B cell (primary cell): ENCODE data around the gene C10orf88. TPM values are rescaled to one million over a fixed set of nuclear protein-coding genes. Genes with fewer than 3 reads are reported as not detected.

ENCODE experiments used
- ATAC-seq: fragments of 200-7000 bp; cut with Tn5 transposase; one replicate; pipeline ENCODE4 v1.10.0; 2021; ENCODE audit warnings: low read depth, mild to moderate bottlenecking, moderate number of reproducible peaks, moderate library complexity
- CTCF ChIA-PET: fragments of 350-600 bp; sonication (Branson Sonifier 250); formaldehyde crosslinking; loops from one replicate; lab custom pipeline; 2021; ENCODE audit warnings: antibody characterized with exemption, inconsistent platforms; lab: Charles Lee
- POLR2A ChIA-PET: fragments of 350-600 bp; sonication (Branson Sonifier 250); formaldehyde crosslinking; loops from one replicate; lab custom pipeline; 2021; ENCODE audit warnings: antibody characterized with exemption; lab: Charles Lee
- DNase-seq: peaks from one replicate; pipeline ENCODE4 v3.0.0; 2013
- H2AFZ ChIP-seq: 2 replicates; pipeline ENCODE4 v1.6.1; 2012; ENCODE audit warnings: mild to moderate bottlenecking, low read depth, low read length; ENCODE audit not compliant: insufficient read depth, poor library complexity, severe bottlenecking
- H3K27ac ChIP-seq, 2 donors: 1 replicate in 1 of 2; 2 replicates in 1 of 2; pipeline ENCODE4 v1.5.1; 2012 to 2013; ENCODE audit warnings: low read length in 2 of 2, mild to moderate bottlenecking in 2 of 2, moderate library complexity in 1 of 2
- H3K27me3 ChIP-seq, 4 experiments: fragments of 200-600 bp in 1 of 4; sonication (generic) in 1 of 4; replicated peaks in 1 of 4; 1 replicate in 2 of 4; 2 replicates in 2 of 4; pipeline versions ENCODE4 v1.6.1 to v1.7.0; 2013 to 2016; ENCODE audit warnings: low read length in 3 of 4, mild to moderate bottlenecking in 2 of 4, mixed read lengths in 1 of 4, moderate library complexity in 1 of 4; ENCODE audit not compliant: insufficient read depth in 4 of 4, control insufficient read depth in 3 of 4; ENCODE audit errors: control extremely low read depth in 1 of 4
- H3K36me3 ChIP-seq, 2 experiments: replicated peaks in 1 of 2; 1 replicate in 1 of 2; 2 replicates in 1 of 2; pipeline versions ENCODE4 v1.6.1 to v1.7.1; 2013; ENCODE audit warnings: low read length in 1 of 2; ENCODE audit not compliant: insufficient read depth in 2 of 2, control insufficient read depth in 1 of 2; ENCODE audit errors: control extremely low read depth in 1 of 2, extremely low read depth in 1 of 2
- H3K4me1 ChIP-seq, 2 donors: fragments of 200-600 bp in 1 of 2; sonication (generic) in 1 of 2; 1 replicate in 1 of 2; 2 replicates in 1 of 2; pipeline versions ENCODE4 v1.5.1 to v1.6.1; 2013 to 2017; ENCODE audit warnings: low read length in 2 of 2; ENCODE audit not compliant: control insufficient read depth in 2 of 2, insufficient read depth in 2 of 2
- H3K4me2 ChIP-seq: replicated peaks from 2 replicates; pipeline ENCODE3; 2012; ENCODE audit warnings: mild to moderate bottlenecking, low read depth, low read length; ENCODE audit not compliant: poor library complexity, severe bottlenecking
- H3K4me3 ChIP-seq, 5 experiments: fragments of 200-600 bp in 1 of 5; sonication (generic) in 1 of 5; 1 replicate in 3 of 5; 2 replicates in 2 of 5; pipeline versions ENCODE4 v1.5.1 to v1.7.0; 2011 to 2016; ENCODE audit warnings: low read length in 4 of 5, mild to moderate bottlenecking in 4 of 5, low read depth in 2 of 5, control low read depth in 1 of 5, moderate library complexity in 1 of 5; ENCODE audit not compliant: insufficient read depth in 1 of 5; ENCODE audit errors: control extremely low read depth in 1 of 5, extremely low read depth in 1 of 5
- H3K79me2 ChIP-seq: fragments of 200-600 bp; sonication (generic); one replicate; pipeline ENCODE4 v1.6.0; 2016; ENCODE audit warnings: low read length; ENCODE audit not compliant: control insufficient read depth, insufficient read depth
- H3K9ac ChIP-seq: fragments of 200-600 bp; sonication (generic); 2 replicates; pipeline ENCODE4 v1.6.1; 2017; ENCODE audit warnings: mild to moderate bottlenecking, low read length, moderate library complexity
- H3K9me3 ChIP-seq, 3 donors: one replicate each; pipeline versions ENCODE4 v1.6.1 to v1.7.1; 2013; ENCODE audit warnings: low read length in 2 of 3; ENCODE audit not compliant: control insufficient read depth in 2 of 3, insufficient read depth in 1 of 3; ENCODE audit errors: control extremely low read depth in 1 of 3
- H4K20me1 ChIP-seq: 2 replicates; pipeline ENCODE4 v1.6.0; 2012; ENCODE audit warnings: mild to moderate bottlenecking, low read length; ENCODE audit not compliant: insufficient read depth, control insufficient read depth, poor library complexity, severe bottlenecking
- H3K27ac Mint-ChIP-seq: one replicate; pipeline ENCODE4 v1.8.0; 2021; ENCODE audit warnings: mixed read lengths
- H3K27me3 Mint-ChIP-seq: one replicate; pipeline ENCODE4 v1.8.0; 2021; ENCODE audit warnings: mixed read lengths
- H3K4me1 Mint-ChIP-seq: one replicate; pipeline ENCODE4 v1.8.0; 2021; ENCODE audit warnings: mixed read lengths
- H3K4me3 Mint-ChIP-seq: one replicate; pipeline ENCODE4 v1.8.0; 2021; ENCODE audit warnings: mixed read lengths
- H3K9me3 Mint-ChIP-seq: one replicate; pipeline ENCODE4 v1.8.0; 2022; ENCODE audit warnings: mixed read lengths; ENCODE audit not compliant: insufficient read depth
- EZH2 ChIP-seq: IDR thresholded peaks from 2 replicates; pipeline ENCODE4 v1.6.1; 2012; ENCODE audit warnings: borderline replicate concordance, low read depth, mild to moderate bottlenecking, moderate library complexity, low read length; ENCODE audit not compliant: insufficient read depth, poor library complexity, severe bottlenecking
- WGBS: methylation state at CpG from one replicate; pipeline ENCODE4 v1.1.5; 2013; ENCODE audit warnings: missing lambda C conversion rate; ENCODE audit not compliant: insufficient coverage; 5-methylcytosine and 5-hydroxymethylcytosine counted together
- intact Hi-C: fragments of 100-400 bp; cut with micrococcal nuclease; formaldehyde crosslinking; loops from one replicate; pipeline ENCODE4 v1.10.0; 2022
- polyA plus RNA-seq: library from polyadenylated mRNA; depleted of rRNA; stranded (reverse); fragments of >200 nt; gene quantifications from 2 replicates; pipeline ENCODE4 v1.2.3, GENCODE V29; 2012
- total RNA-seq, 2 donors: library from RNA; stranded (reverse); fragments of 120-200 nt in 1 of 2; gene quantifications; 1 replicate in 1 of 2; 2 replicates in 1 of 2; pipeline versions ENCODE4 v1.2.3 to v1.2.4, GENCODE V29; 2013 to 2022
- TF ChIP-seq, protein P1 (sequence below): fragments of 200-600 bp; IDR thresholded peaks from one replicate; pipeline ENCODE4 v1.8.0; 2022; ENCODE audit warnings: antibody characterized with exemption, mild to moderate bottlenecking

The C10orf88 gene
- total and polyA plus RNA-seq, 2 donors (not counting 1 experiment from before 2014, with no cell fraction given): 4.1 to 11.1 TPM

DNA sequence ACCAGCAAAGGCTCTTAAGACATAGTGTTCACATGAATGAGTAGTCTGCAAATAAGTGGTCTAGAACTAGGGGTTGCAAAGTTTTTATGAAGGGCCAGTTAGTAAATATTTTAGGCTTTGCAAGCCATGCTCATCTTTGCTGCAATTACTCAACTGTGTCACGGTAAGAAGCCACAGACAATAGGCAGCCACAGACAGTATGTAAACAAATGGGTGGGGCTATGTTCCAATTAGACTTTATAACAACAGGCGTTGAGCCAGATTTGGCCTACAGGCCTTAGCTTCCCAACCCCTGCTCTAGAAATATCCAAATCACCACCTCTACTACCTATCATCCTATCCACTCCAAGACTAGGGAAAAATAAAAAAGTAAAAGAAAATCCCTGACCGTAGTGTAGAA, 45.3 kb upstream of the C10orf88 start:
- Histone ChIP-seq H3K9ac (no peak overlapping the region), H3K9me3 (no peaks in the 10 kb centered on the region), H2AFZ (no peak overlapping the region), H3K4me2 (no peak overlapping the region), H3K4me3 (no peak overlapping the region), H3K27me3 (no peaks in the 10 kb centered on the region), H3K79me2 (peaks cover 70% of the 10 kb centered on the region), H3K4me1 (peaks cover 0 to 9% of the 10 kb centered on the region in 2 donors), H3K27ac (no peak overlapping the region), H3K36me3 (peaks cover 0 to 38% of the 10 kb centered on the region in 2 experiments), H4K20me1 (peaks cover 72% of the 10 kb centered on the region)
- 60% methylated on average over 1 of the region's 3 CpGs for WGBS
- Mint-ChIP-seq H3K27ac (no peak overlapping the region), H3K9me3 (no peaks in the 10 kb centered on the region), H3K27me3 (no peaks in the 10 kb centered on the region), H3K4me1 (peaks cover 23% of the 10 kb centered on the region), H3K4me3 (no peak overlapping the region)
- TF ChIP-seq EZH2: no peak
- TF ChIP-seq, protein P1, sequence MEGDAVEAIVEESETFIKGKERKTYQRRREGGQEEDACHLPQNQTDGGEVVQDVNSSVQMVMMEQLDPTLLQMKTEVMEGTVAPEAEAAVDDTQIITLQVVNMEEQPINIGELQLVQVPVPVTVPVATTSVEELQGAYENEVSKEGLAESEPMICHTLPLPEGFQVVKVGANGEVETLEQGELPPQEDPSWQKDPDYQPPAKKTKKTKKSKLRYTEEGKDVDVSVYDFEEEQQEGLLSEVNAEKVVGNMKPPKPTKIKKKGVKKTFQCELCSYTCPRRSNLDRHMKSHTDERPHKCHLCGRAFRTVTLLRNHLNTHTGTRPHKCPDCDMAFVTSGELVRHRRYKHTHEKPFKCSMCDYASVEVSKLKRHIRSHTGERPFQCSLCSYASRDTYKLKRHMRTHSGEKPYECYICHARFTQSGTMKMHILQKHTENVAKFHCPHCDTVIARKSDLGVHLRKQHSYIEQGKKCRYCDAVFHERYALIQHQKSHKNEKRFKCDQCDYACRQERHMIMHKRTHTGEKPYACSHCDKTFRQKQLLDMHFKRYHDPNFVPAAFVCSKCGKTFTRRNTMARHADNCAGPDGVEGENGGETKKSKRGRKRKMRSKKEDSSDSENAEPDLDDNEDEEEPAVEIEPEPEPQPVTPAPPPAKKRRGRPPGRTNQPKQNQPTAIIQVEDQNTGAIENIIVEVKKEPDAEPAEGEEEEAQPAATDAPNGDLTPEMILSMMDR: no peak
- POLR2A ChIA-PET: no interaction called here
- no peak for DNase-seq
- no peak for ATAC-seq
- CTCF ChIA-PET: interaction anchor here (0.7 kb wide), 1 partner anchor 15 kb away, joined by 4 read pairs; no protein-coding TSS in a partner anchor
- intact Hi-C loops: no loop called here

DNA sequence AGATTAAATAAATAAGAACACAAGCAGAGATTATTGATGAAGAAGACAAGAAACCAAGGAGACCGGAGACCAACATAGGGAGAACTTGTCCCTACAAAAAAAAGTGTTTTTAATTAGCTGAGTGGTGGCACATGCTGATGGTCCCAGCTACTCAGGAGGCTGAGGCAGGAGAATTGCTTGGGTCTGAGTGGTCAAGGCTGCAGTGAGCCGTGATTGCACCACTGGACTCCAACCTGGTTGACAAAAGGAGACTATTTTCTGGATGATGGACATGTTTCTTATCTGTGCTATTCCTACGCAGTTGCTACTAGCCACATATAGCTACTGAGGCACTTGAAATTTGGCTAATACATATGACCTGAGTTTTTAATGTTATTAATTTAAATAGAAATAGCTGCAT, 44.9 kb upstream of the C10orf88 start:
- Histone ChIP-seq H3K79me2 (peaks cover 66% of the 10 kb centered on the region), H3K9ac (no peak overlapping the region), H3K9me3 (no peaks in the 10 kb centered on the region), H3K4me3 (no peak overlapping the region), H3K27ac (no peak overlapping the region), H4K20me1 (peaks cover 70% of the 10 kb centered on the region), H3K4me2 (no peak overlapping the region), H3K4me1 (peaks cover 0 to 9% of the 10 kb centered on the region in 2 donors), H2AFZ (no peak overlapping the region), H3K36me3 (peaks cover 0 to 40% of the 10 kb centered on the region in 2 experiments), H3K27me3 (no peaks in the 10 kb centered on the region)
- no CpG with 5 or more reads among the region's 3 CpGs for WGBS
- no peak overlapping the region for H3K4me3 Mint-ChIP-seq
- H3K27ac Mint-ChIP-seq: no peak overlapping the region
- ATAC-seq: no peak
- peaks cover 22% of the 10 kb centered on the region for H3K4me1 Mint-ChIP-seq
- no peaks in the 10 kb centered on the region for H3K27me3 Mint-ChIP-seq
- TF ChIP-seq EZH2: no peak
- TF ChIP-seq, protein P1: no peak
- intact Hi-C loops: no loop called here
- DNase-seq: no peak
- ChIA-PET CTCF (interaction anchor here (0.7 to 0.9 kb wide), 2 partner anchors 15 to 22 kb away, joined by 3 to 4 read pairs; no protein-coding TSS in a partner anchor), POLR2A (no interaction called here)
- H3K9me3 Mint-ChIP-seq: no peaks in the 10 kb centered on the region
